Posterior cingulate gyrus (tissue), 11 donors: Measurements from ENCODE around the gene STIP1.
A peak's percentile ranks its signal among the peaks of the same experiment; 100 is the strongest.

Experiments used
- DNase-seq, 10 donors: peaks; one replicate each; pipeline versions ENCODE4 v3.0.0 to v3.0.0-alpha.2; 2020 to 2021; ENCODE audit warnings: mixed read lengths in 3 of 10
- intact Hi-C: fragments of 100-400 bp; cut with DNase I; formaldehyde crosslinking; loops from one replicate; pipeline ENCODE4 v1.15.1; 2023

The STIP1 gene

GRCh38 chr11:64185175-64185692 lies 737 bp upstream of the STIP1 start:
- intact Hi-C loops: loop anchor here (10.0 kb wide), 1 partner anchor 50 kb away; the partner anchor contains the start of genes DNAJC4 and VEGFB

GRCh38 chr11:64186492-64187165 lies 658 bp downstream of the STIP1 start:
- DNase-seq: peak in 1 of 10 donors; percentile 70
- intact Hi-C loops: loop anchor here (10.0 kb wide), 1 partner anchor 48 kb away; the partner anchor contains the start of genes DNAJC4 and VEGFB

More at GRCh38 chr11:64185175-64185692, 737 bp upstream of the STIP1 start:
- DNase-seq: peak in 9 of 10 donors; percentile 71 to 96 (median 76)

GRCh38 chr11:64192434-64192833 lies 6.5 kb downstream of the STIP1 start:
- peak in 1 of 10 donors; percentile 39 for DNase-seq
- intact Hi-C loops: no loop called here

GRCh38 chr11:64196626-64197025 lies 10.7 kb downstream of the STIP1 start:
- peak in 5 of 10 donors; percentile 41 to 90 (median 70) for DNase-seq
- intact Hi-C loops: no loop called here

- no peak for DNase-seq
- intact Hi-C loops: no loop called here
Measured at GRCh38 chr11:64198511-64198910, 12.5 kb downstream of the STIP1 start.

GRCh38 chr11:64201543-64201942 lies 15.6 kb downstream of the STIP1 start:
- no peak for DNase-seq
- intact Hi-C loops: no loop called here

- peak in 1 of 10 donors; percentile 68 for DNase-seq
- intact Hi-C loops: no loop called here
Measured at GRCh38 chr11:64202992-64203391, 17.0 kb downstream of the STIP1 start.

- intact Hi-C loops: no loop called here
- DNase-seq: peak in 2 of 10 donors; percentile 54 to 68
Measured at GRCh38 chr11:64203421-64204079, 17.6 kb downstream of the STIP1 start.

- intact Hi-C loops: no loop called here
- DNase-seq: peak in 2 of 10 donors; percentile 16 to 49
Measured at GRCh38 chr11:64204080-64204440, 18.1 kb downstream of the STIP1 start.

- peak; percentile 63 to 98 (median 86) for DNase-seq
Measured at GRCh38 chr11:64204464-64204989, 18.6 kb downstream of the STIP1 start.

GRCh38 chr11:64206457-64207255 lies 20.7 kb downstream of the STIP1 start, which contains the start of gene FERMT3:
TSS of gene FERMT3 (plus strand) at chr11:64206721. CDS start at chr11:64207365, 644 bp downstream.
- intact Hi-C loops: no loop called here
- peak in 2 of 10 donors; percentile 70 to 91 for DNase-seq

More at GRCh38 chr11:64204464-64204989, 18.6 kb downstream of the STIP1 start:
- intact Hi-C loops: no loop called here

- DNase-seq: peak in 3 of 10 donors; percentile 46 to 89 (median 76)
Measured at GRCh38 chr11:64207256-64208085, 21.5 kb downstream of the STIP1 start.

GRCh38 chr11:64208086-64208795 lies 22.3 kb downstream of the STIP1 start:
- peak in 2 of 10 donors; percentile 75 to 81 for DNase-seq
- intact Hi-C loops: no loop called here

More at GRCh38 chr11:64207256-64208085, 21.5 kb downstream of the STIP1 start:
- intact Hi-C loops: no loop called here

- intact Hi-C loops: no loop called here
- DNase-seq: peak in 2 of 10 donors; percentile 82 to 84
Measured at GRCh38 chr11:64208796-64209562, 23.0 kb downstream of the STIP1 start.

GRCh38 chr11:64209563-64209843 lies 23.5 kb downstream of the STIP1 start:
- DNase-seq: no peak
- intact Hi-C loops: no loop called here

- peak in 2 of 10 donors; percentile 64 to 80 for DNase-seq
- intact Hi-C loops: no loop called here
Measured at GRCh38 chr11:64210301-64211020, 24.5 kb downstream of the STIP1 start.

- peak in 2 of 10 donors; percentile 70 to 73 for DNase-seq
- intact Hi-C loops: no loop called here
Measured at GRCh38 chr11:64211181-64211872, 25.4 kb downstream of the STIP1 start.
